GM21390 (cell line): ENCODE results near the gene WWC1.

ENCODE experiments used
- ATAC-seq: cut with Tn5 transposase; IDR thresholded peaks from one replicate; pipeline ENCODE4 v1.9.1; 2021; ENCODE audit not compliant: unreplicated experiment

WWC1 gene

GRCh38 chr5:168360521-168361285, 69.3 kb downstream of the WWC1 start:
- ATAC-seq, result no peak

- ATAC-seq, result no peak
These were observed 70.8 kb downstream of the WWC1 start for GRCh38 chr5:168362097-168362885.

- ATAC-seq, result no peak
These were observed 72.8 kb downstream of the WWC1 start for GRCh38 chr5:168364151-168364661.

- ATAC-seq, result no peak
These were observed 73.5 kb downstream of the WWC1 start for GRCh38 chr5:168364750-168365550.

DNA sequence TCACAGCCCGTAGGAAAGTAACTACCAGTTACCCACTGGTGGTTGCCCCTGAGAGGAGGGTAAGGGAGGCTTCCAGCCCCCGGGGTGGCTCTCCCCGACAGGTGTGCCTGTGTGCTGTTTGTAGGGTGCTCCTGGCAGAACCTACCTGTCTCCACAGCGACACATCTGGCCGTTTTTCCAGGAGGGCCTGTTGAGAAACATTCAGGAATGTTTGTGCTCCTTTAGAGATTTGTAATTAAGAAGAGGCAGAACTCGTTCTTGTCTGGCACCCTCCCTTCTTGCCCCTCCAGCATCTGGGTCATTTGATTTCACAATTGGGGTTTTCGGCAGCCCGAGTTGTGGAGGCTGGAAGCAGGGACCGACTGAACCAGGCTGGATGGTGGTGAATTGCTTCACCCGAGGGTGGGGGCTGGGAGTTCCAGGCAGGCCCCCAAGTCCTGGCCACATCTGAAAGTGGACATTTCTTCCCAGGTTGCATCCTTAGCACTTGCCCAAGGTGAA, 74.2 kb downstream of the WWC1 start:
- ATAC-seq, result no peak

DNA sequence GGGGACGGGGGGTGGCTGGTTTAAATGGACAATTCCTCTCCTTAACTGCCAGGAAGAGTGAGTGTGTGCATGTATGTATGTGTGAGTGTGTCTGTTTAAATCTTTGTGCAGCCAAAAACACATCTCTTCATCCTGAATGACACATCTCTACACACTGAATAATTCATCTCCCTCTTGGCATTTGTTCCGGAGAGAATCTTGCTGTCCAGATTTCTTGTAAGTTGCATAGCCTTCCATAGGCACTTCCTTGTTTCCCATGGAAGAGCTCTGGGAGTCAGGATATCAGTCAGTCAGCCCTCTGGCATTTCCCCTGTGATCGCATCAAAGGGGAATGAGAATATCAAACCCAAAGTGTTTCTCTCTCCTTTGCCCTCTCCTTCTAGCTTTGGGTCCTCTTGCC, 74.7 kb downstream of the WWC1 start:
- no peak for ATAC-seq

GRCh38 chr5:168368854-168369253, 77.4 kb downstream of the WWC1 start:
- ATAC-seq, result no peak

- ATAC-seq, result no peak
These were observed 79.4 kb downstream of the WWC1 start for GRCh38 chr5:168370831-168371230.

- peak; percentile 74 for ATAC-seq
These were observed 81.0 kb downstream of the WWC1 start for GRCh38 chr5:168372356-168372946.

DNA sequence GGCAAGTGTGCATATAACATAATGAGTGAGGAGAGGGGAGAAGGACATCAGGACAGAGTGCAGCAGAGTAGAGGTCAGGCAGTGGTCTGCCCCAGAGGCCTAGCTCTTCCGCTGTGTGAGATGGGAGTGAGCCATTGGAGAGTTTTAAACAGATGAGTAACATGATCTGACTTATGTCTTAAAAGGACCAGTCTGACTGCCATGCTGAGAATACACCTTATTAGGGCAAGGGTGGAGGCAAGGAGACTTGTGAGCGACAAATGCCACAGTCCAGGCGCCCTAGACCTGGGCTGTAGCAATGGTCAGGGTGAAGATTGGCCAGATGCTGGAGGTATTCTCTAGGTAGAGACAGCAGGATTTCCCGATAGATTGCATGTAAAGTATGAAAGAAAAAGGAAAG, 83.1 kb downstream of the WWC1 start:
- no peak for ATAC-seq

DNA sequence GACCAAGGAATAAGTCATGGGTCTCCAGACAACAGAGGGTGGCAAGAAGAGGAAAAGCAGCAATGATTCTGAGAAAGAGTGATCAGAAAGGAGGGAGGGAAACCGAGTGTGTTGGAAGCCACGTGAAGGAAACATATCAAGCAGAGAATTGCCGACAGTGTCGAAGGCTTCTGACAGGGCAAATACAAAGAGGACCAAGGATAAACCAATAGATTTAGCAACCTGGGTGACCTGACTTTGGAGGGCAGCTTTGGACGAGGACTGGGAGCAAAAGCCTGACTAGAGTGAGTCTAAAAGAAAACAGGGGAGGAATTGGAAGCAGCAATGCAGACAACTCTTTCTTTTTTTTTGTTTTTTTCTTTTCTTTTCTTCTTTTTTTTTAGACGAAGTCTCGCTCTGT, 83.8 kb downstream of the WWC1 start:
- ATAC-seq, result no peak

- no peak for ATAC-seq
These were observed 86.1 kb downstream of the WWC1 start for GRCh38 chr5:168377525-168377924.

DNA sequence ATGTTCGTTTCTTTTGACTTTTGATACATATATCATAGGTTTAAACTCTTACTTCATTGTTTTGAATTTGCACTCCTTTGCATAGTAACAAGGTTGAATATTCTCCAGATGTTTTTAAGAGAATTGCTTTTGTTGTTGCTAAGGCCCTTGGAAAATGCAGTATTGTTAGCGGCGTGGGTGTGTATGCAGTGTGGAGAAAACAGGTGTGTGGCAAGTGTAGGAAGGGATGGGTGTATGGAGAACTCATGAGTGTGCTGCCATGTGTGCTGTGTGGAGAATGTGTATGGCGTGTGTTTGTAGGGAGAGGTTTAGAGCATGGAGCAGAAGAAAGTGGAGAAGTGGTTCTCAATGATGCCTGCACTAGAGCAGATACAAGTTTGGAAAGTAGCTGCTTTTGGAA, 87.3 kb downstream of the WWC1 start:
- no peak for ATAC-seq

GRCh38 chr5:168382421-168382820, 91.0 kb downstream of the WWC1 start:
- no peak for ATAC-seq

DNA sequence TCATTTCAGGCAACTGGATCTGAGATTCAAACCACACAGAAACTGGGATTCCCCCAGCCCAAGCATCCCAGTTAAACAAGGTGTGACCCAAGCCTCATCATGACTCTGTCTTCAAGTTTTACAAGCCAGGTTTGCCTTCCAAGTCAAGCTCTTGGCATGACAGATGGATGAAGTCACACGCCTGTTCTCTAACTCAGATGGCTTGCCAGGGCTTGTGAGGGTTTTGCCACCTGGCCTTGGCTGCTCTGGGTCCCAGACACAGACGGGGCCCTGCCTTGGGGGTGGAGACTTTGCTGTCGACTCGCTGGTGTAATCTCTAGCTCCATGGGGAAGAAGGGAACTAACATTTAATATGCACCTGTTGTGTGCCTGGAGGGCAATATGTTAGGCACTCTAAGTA, 99.0 kb downstream of the WWC1 start:
- no peak for ATAC-seq

- no peak for ATAC-seq
These were observed 102.3 kb downstream of the WWC1 start for GRCh38 chr5:168393773-168394172.

GRCh38 chr5:168400429-168401220, 109.2 kb downstream of the WWC1 start:
- no peak for ATAC-seq

GRCh38 chr5:168401226-168401625, 109.8 kb downstream of the WWC1 start:
- ATAC-seq, result no peak

- no peak for ATAC-seq
These were observed 110.4 kb downstream of the WWC1 start for GRCh38 chr5:168401880-168402279.

- no peak for ATAC-seq
These were observed 112.9 kb downstream of the WWC1 start for GRCh38 chr5:168404365-168404764.
